Measurements from ENCODE around the gene GPC6.

The GPC6 gene

GRCh38 chr13:94218951-94219350, 992.3 kb downstream of the GPC6 start:
- in situ Hi-C loops (cut with HindIII; ENCODE audit: low pct_ligation_motif_present, low sequenced_read_pairs), result no loop called here
- no peak for DNase-seq
- Histone ChIP-seq H3K27ac (no peak overlapping the region), H3K27me3 (replicated peaks) (no peaks in the 10 kb centered on the region), H3K36me3 (replicated peaks) (no peaks in the 10 kb centered on the region), H3K4me3 (ENCODE audit: low read depth, low read length) (no peak overlapping the region)
- TF ChIP-seq, protein P1, sequence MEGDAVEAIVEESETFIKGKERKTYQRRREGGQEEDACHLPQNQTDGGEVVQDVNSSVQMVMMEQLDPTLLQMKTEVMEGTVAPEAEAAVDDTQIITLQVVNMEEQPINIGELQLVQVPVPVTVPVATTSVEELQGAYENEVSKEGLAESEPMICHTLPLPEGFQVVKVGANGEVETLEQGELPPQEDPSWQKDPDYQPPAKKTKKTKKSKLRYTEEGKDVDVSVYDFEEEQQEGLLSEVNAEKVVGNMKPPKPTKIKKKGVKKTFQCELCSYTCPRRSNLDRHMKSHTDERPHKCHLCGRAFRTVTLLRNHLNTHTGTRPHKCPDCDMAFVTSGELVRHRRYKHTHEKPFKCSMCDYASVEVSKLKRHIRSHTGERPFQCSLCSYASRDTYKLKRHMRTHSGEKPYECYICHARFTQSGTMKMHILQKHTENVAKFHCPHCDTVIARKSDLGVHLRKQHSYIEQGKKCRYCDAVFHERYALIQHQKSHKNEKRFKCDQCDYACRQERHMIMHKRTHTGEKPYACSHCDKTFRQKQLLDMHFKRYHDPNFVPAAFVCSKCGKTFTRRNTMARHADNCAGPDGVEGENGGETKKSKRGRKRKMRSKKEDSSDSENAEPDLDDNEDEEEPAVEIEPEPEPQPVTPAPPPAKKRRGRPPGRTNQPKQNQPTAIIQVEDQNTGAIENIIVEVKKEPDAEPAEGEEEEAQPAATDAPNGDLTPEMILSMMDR (IDR thresholded peaks at IDR 0.05; ENCODE audit: low read depth, low read length, missing control alignments), result no peak

GRCh38 chr13:94224670-94225069, 998.1 kb downstream of the GPC6 start:
- Histone ChIP-seq H3K36me3 (replicated peaks) (no peaks in the 10 kb centered on the region), H3K27me3 (replicated peaks) (no peaks in the 10 kb centered on the region), H3K4me3 (ENCODE audit: low read depth, low read length) (no peak overlapping the region), H3K27ac (no peak overlapping the region)
- no peak for DNase-seq
- TF ChIP-seq, protein P1 (IDR thresholded peaks at IDR 0.05; ENCODE audit: low read depth, low read length, missing control alignments), result peak; percentile 11
- in situ Hi-C loops (cut with HindIII; ENCODE audit: low pct_ligation_motif_present, low sequenced_read_pairs), result no loop called here

- no peak overlapping the region for H3K4me3 ChIP-seq (ENCODE audit: low read depth, low read length)
- H3K27ac ChIP-seq, result no peak overlapping the region
- TF ChIP-seq, protein P1 (IDR thresholded peaks at IDR 0.05; ENCODE audit: low read depth, low read length, missing control alignments), result no peak
- in situ Hi-C loops (cut with HindIII; ENCODE audit: low pct_ligation_motif_present, low sequenced_read_pairs), result no loop called here
- no peak for DNase-seq
- no peaks in the 10 kb centered on the region for H3K36me3 ChIP-seq (replicated peaks)
- no peaks in the 10 kb centered on the region for H3K27me3 ChIP-seq (replicated peaks)
Measured at GRCh38 chr13:94227255-94227879, 1000.8 kb downstream of the GPC6 start.

DNA sequence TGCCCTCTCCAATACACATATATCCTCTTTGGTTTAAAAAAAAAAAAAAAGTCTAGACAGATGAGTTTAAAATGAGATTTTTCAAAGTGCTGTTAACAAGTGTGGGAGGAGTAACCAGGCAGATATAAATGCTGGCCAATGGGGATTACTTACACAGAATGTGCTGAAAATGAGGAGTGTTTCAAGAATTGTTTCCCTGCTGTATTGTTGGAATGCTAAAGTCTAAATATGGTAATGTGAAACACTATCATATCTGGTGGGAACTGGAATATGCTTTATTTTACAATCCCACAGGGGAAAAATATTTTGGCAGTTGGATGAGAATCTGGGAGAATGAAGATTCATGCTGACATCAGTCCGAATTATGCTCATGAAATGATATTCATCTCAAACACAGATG, 1002.2 kb downstream of the GPC6 start:
- Histone ChIP-seq H3K36me3 (replicated peaks) (no peaks in the 10 kb centered on the region), H3K4me3 (ENCODE audit: low read depth, low read length) (no peak overlapping the region), H3K27me3 (replicated peaks) (no peaks in the 10 kb centered on the region), H3K27ac (no peak overlapping the region)
- in situ Hi-C loops (cut with HindIII; ENCODE audit: low pct_ligation_motif_present, low sequenced_read_pairs), result no loop called here
- TF ChIP-seq, protein P1 (IDR thresholded peaks at IDR 0.05; ENCODE audit: low read depth, low read length, missing control alignments), result no peak
- no peak for DNase-seq

- Histone ChIP-seq H3K27ac (peak overlapping the region; percentile 78), H3K36me3 (replicated peaks) (no peaks in the 10 kb centered on the region), H3K27me3 (replicated peaks) (no peaks in the 10 kb centered on the region), H3K4me3 (ENCODE audit: low read depth, low read length) (no peak overlapping the region)
- TF ChIP-seq, protein P1 (IDR thresholded peaks at IDR 0.05; ENCODE audit: low read depth, low read length, missing control alignments), result no peak
- no peak for DNase-seq
- in situ Hi-C loops (cut with HindIII; ENCODE audit: low pct_ligation_motif_present, low sequenced_read_pairs), result no loop called here
Measured at GRCh38 chr13:94232161-94232950, 1005.7 kb downstream of the GPC6 start.

All from brain microvascular endothelial cell (primary cell).